Measurements from ENCODE around the gene UBIAD1.
"Not testable (repeated sequence)": the region's sequence is repeated elsewhere in the genome, so short reads cannot be mapped to it uniquely, and the experiment has no call there.

UBIAD1 gene

DNA sequence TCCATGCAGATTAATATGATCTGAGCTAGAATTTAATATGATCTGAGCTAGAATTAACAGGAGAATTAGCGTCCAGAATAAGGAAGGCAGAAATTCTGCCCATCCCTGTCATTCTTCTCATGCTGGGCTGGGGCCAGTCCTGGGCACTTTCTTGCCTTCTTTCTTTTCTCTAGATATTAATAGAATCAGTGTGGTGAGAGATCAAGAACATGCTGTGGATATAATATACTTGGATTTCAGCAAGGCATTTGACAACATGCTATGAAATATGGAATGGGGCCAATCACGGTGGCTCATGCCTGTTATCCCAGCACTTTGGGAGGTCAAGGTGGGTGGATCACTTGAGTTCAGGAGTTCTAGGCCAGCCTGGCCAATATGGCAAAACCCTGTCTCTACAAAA lies 18.1 kb downstream of the UBIAD1 start:
- Histone ChIP-seq H2AFZ (no peak overlapping the region), H3K27me3 (ENCODE audit: control insufficient read depth, insufficient read depth, low read length) (no peaks in the 10 kb centered on the region), H3K27ac (no peak overlapping the region), H3K79me2 (no peaks in the 10 kb centered on the region), H3K4me1 (no peaks in the 10 kb centered on the region), H3K4me3 (ENCODE audit: low read depth, low read length) (no peak overlapping the region), H3K4me2 (ENCODE audit: low read length) (no peak overlapping the region), H3K9me3 (ENCODE audit: control insufficient read depth, low read length) (no peaks in the 10 kb centered on the region), H3K36me3 (ENCODE audit: control insufficient read depth, insufficient read depth, low read length) (no peaks in the 10 kb centered on the region), H3K9ac (no peak overlapping the region)
- TF ChIP-seq, protein P1, sequence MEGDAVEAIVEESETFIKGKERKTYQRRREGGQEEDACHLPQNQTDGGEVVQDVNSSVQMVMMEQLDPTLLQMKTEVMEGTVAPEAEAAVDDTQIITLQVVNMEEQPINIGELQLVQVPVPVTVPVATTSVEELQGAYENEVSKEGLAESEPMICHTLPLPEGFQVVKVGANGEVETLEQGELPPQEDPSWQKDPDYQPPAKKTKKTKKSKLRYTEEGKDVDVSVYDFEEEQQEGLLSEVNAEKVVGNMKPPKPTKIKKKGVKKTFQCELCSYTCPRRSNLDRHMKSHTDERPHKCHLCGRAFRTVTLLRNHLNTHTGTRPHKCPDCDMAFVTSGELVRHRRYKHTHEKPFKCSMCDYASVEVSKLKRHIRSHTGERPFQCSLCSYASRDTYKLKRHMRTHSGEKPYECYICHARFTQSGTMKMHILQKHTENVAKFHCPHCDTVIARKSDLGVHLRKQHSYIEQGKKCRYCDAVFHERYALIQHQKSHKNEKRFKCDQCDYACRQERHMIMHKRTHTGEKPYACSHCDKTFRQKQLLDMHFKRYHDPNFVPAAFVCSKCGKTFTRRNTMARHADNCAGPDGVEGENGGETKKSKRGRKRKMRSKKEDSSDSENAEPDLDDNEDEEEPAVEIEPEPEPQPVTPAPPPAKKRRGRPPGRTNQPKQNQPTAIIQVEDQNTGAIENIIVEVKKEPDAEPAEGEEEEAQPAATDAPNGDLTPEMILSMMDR (IDR thresholded peaks at IDR 0.05): no peak

DNA sequence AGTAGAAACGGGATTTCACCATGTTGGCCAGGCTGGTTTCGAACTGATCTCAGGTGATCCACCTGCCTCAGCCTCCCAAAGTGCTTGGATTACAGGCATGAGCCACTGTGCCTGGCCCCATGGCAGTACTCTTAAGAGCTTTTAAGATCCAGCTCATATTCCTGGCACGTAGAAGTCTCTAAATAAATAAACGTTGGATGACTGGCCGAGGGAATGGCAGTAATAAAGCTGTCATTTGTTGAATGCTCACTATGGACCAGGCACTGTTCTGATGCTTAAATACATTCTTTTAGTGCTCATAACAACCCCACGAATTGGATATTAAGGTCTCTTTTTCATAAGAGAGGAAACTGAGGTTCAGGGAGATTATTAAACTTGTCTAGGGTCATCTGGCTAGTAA lies 20.9 kb downstream of the UBIAD1 start:
- no peak overlapping the region for H3K9ac ChIP-seq
- no peak overlapping the region for H3K4me2 ChIP-seq (ENCODE audit: low read length)
- H3K4me3 ChIP-seq (ENCODE audit: low read depth, low read length): no peak overlapping the region
- H3K36me3 ChIP-seq (ENCODE audit: control insufficient read depth, insufficient read depth, low read length): no peaks in the 10 kb centered on the region
- no peaks in the 10 kb centered on the region for H3K9me3 ChIP-seq (ENCODE audit: control insufficient read depth, low read length)
- H3K27me3 ChIP-seq (ENCODE audit: control insufficient read depth, insufficient read depth, low read length): no peaks in the 10 kb centered on the region
- H3K27ac ChIP-seq: no peak overlapping the region
- no peaks in the 10 kb centered on the region for H3K4me1 ChIP-seq
- H2AFZ ChIP-seq: no peak overlapping the region
- H3K79me2 ChIP-seq: no peaks in the 10 kb centered on the region
- TF ChIP-seq, protein P1 (IDR thresholded peaks at IDR 0.05): no peak

DNA sequence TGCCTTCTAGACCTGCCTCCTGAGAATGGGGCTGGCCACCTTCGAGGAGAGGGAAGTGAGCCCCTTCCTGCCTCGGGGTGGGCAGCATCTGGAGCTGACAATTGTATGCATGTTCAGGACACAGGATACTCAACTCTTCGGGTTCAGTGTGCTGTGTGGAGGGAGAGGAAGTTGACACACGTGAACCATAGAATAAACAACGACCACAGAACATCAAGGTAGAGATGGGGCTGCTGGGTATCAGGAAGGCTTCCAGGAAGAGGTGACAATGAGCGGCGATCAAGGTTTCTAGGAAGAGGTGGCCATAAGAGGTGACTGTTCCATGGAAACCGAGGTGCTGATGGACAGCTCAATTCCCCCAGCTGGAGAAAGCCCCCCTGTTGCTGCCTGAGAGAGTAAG lies 22.0 kb downstream of the UBIAD1 start:
- Histone ChIP-seq H3K36me3 (ENCODE audit: control insufficient read depth, insufficient read depth, low read length) (no peaks in the 10 kb centered on the region), H3K4me1 (no peaks in the 10 kb centered on the region), H3K4me3 (ENCODE audit: low read depth, low read length) (no peak overlapping the region), H3K9ac (no peak overlapping the region), H3K4me2 (ENCODE audit: low read length) (no peak overlapping the region), H3K27ac (no peak overlapping the region), H3K27me3 (ENCODE audit: control insufficient read depth, insufficient read depth, low read length) (no peaks in the 10 kb centered on the region), H3K9me3 (ENCODE audit: control insufficient read depth, low read length) (no peaks in the 10 kb centered on the region), H3K79me2 (no peaks in the 10 kb centered on the region), H2AFZ (no peak overlapping the region)
- TF ChIP-seq, protein P1 (IDR thresholded peaks at IDR 0.05): no peak

DNA sequence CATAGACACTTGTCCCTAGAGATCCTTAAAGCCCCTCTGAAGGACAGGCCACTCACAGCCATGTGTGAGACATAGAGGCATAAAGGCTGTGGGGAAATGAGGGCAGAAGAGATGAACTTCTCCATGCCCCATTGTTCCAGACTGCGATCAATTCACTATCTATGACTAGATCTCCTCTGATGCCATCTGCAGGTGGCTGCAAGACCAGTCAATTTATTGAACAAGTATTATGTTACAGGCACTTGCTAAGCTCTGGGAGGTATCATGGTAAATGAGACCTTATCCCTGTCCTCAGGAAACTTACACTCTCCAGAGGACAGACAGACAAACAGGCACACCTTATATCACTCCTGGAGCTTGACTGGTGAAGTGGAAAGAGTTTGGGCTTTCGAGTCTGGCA lies 22.9 kb downstream of the UBIAD1 start:
- Histone ChIP-seq H3K4me1 (no peaks in the 10 kb centered on the region), H3K4me2 (ENCODE audit: low read length) (no peak overlapping the region), H3K9ac (no peak overlapping the region), H3K27me3 (ENCODE audit: control insufficient read depth, insufficient read depth, low read length) (no peaks in the 10 kb centered on the region), H3K36me3 (ENCODE audit: control insufficient read depth, insufficient read depth, low read length) (no peaks in the 10 kb centered on the region), H2AFZ (no peak overlapping the region), H3K79me2 (no peaks in the 10 kb centered on the region), H3K4me3 (ENCODE audit: low read depth, low read length) (no peak overlapping the region), H3K9me3 (ENCODE audit: control insufficient read depth, low read length) (no peaks in the 10 kb centered on the region), H3K27ac (no peak overlapping the region)
- TF ChIP-seq, protein P1 (IDR thresholded peaks at IDR 0.05): no peak

DNA sequence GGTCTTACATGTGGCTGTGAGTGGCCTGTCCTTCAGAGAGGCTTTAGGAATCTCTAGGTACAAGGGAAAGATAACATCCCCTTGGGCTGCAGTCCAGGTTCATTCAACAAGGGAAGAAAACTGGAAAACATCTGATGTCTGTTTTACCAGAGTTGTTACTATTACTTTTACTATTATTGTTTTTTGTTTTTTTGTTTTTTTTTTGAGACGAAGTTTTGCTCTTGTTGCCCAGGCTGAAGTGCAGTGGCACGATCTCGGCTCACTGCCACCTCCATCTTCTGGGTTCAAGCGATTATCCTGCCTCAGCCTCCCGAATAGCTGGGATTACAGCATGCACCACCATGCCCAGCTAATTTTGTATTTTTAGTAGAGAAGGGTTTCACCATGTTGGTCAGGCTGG lies 24.8 kb downstream of the UBIAD1 start:
- not testable (repeated sequence) for H3K79me2 ChIP-seq; H3K9ac ChIP-seq; H3K27ac ChIP-seq; H3K4me2 ChIP-seq (ENCODE audit: low read length); H3K36me3 ChIP-seq (ENCODE audit: control insufficient read depth, insufficient read depth, low read length); H2AFZ ChIP-seq; H3K27me3 ChIP-seq (ENCODE audit: control insufficient read depth, insufficient read depth, low read length); H3K4me3 ChIP-seq (ENCODE audit: low read depth, low read length); H3K4me1 ChIP-seq; H3K9me3 ChIP-seq (ENCODE audit: control insufficient read depth, low read length)
